HL-60 (cell line): ENCODE data around the gene FBXO2.

Experiments
- DNase-seq, 2 experiments: peaks; one replicate each; pipeline ENCODE4 v3.0.0-alpha.2; 2010 to 2020; ENCODE audit warnings: low read depth in 1 of 2, low spot score in 1 of 2
- H3K27ac ChIP-seq: fragments of 250-450 bp; sonication (Bioruptor Pico); replicated peaks from 2 replicates; pipeline ENCODE4 v1.5.1; 2020; ENCODE audit warnings: mild to moderate bottlenecking, moderate library complexity
- H3K27me3 ChIP-seq: fragments of 250-450 bp; sonication (Bioruptor Pico); 2 replicates; pipeline ENCODE4 v1.5.1; 2021; ENCODE audit warnings: mild to moderate bottlenecking, moderate library complexity; ENCODE audit not compliant: insufficient read depth, poor library complexity, severe bottlenecking
- H3K4me3 ChIP-seq: replicated peaks from 2 replicates; pipeline ENCODE4 v1.5.1; 2011; ENCODE audit warnings: mild to moderate bottlenecking, control low read depth, low read length; ENCODE audit not compliant: insufficient read depth
- CTCF ChIP-seq: IDR thresholded peaks from one replicate; pipeline ENCODE4 v1.5.1; 2011; ENCODE audit warnings: low read length, control low read depth, inconsistent platforms; ENCODE audit not compliant: insufficient read depth
- GABPA ChIP-seq: IDR thresholded peaks from 2 replicates; pipeline ENCODE4 v1.6.1; 2012; ENCODE audit warnings: low read depth
- POLR2AphosphoS5 ChIP-seq: IDR thresholded peaks from 2 replicates; pipeline ENCODE4 v1.6.1; 2012; ENCODE audit warnings: low read depth
- REST ChIP-seq: IDR thresholded peaks from 2 replicates; pipeline ENCODE4 v1.6.1; 2012; ENCODE audit warnings: low read depth; ENCODE audit not compliant: insufficient replicate concordance
- SPI1 ChIP-seq: IDR thresholded peaks from 2 replicates; pipeline ENCODE4 v1.6.1; 2012; ENCODE audit warnings: low read depth, mild to moderate bottlenecking, borderline replicate concordance

FBXO2 gene

GRCh38 chr1:11606775-11607174 lies 47.5 kb downstream of the FBXO2 start:
- H3K27me3 ChIP-seq, result no peaks in the 10 kb centered on the region
- no peak overlapping the region for H3K27ac ChIP-seq
- H3K4me3 ChIP-seq, result no peak overlapping the region
- TF ChIP-seq GABPA (no peak), SPI1 (no peak), CTCF (no peak), REST (no peak), POLR2AphosphoS5 (no peak)
- DNase-seq, result no peak

- no peak for TF ChIP-seq SPI1
- no peak for TF ChIP-seq REST
- TF ChIP-seq CTCF, result no peak
- TF ChIP-seq GABPA, result no peak
- no peak for TF ChIP-seq POLR2AphosphoS5
- Histone ChIP-seq H3K27me3 (no peaks in the 10 kb centered on the region), H3K27ac (no peak overlapping the region), H3K4me3 (no peak overlapping the region)
- no peak for DNase-seq
Measured at GRCh38 chr1:11602981-11603380, 51.2 kb downstream of the FBXO2 start.

GRCh38 chr1:11602424-11602823 lies 51.8 kb downstream of the FBXO2 start:
- no peak for DNase-seq
- TF ChIP-seq REST (no peak), SPI1 (no peak), GABPA (no peak), CTCF (no peak), POLR2AphosphoS5 (no peak)
- Histone ChIP-seq H3K27ac (no peak overlapping the region), H3K27me3 (no peaks in the 10 kb centered on the region), H3K4me3 (no peak overlapping the region)
